ENCODE results near the gene AIF1.

- TF ChIP-seq CTCF (IDR thresholded peaks at IDR 0.05 in 4 of 5, conservative IDR thresholded peaks at IDR 0.05 in 1 of 5) (no peak), POLR2A (IDR thresholded peaks at IDR 0.05) (peak; percentile 40 to 79)
Observed at GRCh38 chr6:31664790-31665500, 49.9 kb downstream of the AIF1 start, which contains the start of gene GPANK1.

All from gastrocnemius medialis (tissue), 4 donors.